Skeletal muscle cell (primary cell): ENCODE data around the gene SGSH.
"Not testable (repeated sequence)": the region's sequence is repeated elsewhere in the genome, so short reads cannot be mapped to it uniquely, and the experiment has no call there.

Experiments
- DNase-seq: peaks from one replicate; pipeline ENCODE4 v3.0.0-alpha.2; 2010; ENCODE audit warnings: low read depth
- H3K4me3 ChIP-seq: 2 replicates; pipeline ENCODE4 v1.5.1; 2011; ENCODE audit warnings: low read depth, mild to moderate bottlenecking, control low read depth, low read length, moderate library complexity

Gene SGSH

GRCh38 chr17:80254396-80255251, 34.5 kb upstream of the SGSH start:
- DNase-seq = peak; percentile 58
- H3K4me3 ChIP-seq = no peak overlapping the region

- no peak for DNase-seq
- no peak overlapping the region for H3K4me3 ChIP-seq
Measured at GRCh38 chr17:80253631-80254395, 33.7 kb upstream of the SGSH start.

- H3K4me3 ChIP-seq = no peak overlapping the region
- DNase-seq = no peak
Measured at GRCh38 chr17:80252871-80253270, 32.7 kb upstream of the SGSH start.

GRCh38 chr17:80251966-80252365, 31.8 kb upstream of the SGSH start:
- no peak overlapping the region for H3K4me3 ChIP-seq
- DNase-seq = no peak

GRCh38 chr17:80248894-80249710, 29.0 kb upstream of the SGSH start:
- DNase-seq = no peak
- no peak overlapping the region for H3K4me3 ChIP-seq

- DNase-seq = no peak
Measured at GRCh38 chr17:80248001-80248893, 28.1 kb upstream of the SGSH start.

GRCh38 chr17:80247561-80247960, 27.4 kb upstream of the SGSH start:
- DNase-seq = no peak
- H3K4me3 ChIP-seq = no peak overlapping the region

More at GRCh38 chr17:80248001-80248893, 28.1 kb upstream of the SGSH start:
- no peak overlapping the region for H3K4me3 ChIP-seq

GRCh38 chr17:80246726-80247125, 26.6 kb upstream of the SGSH start:
- H3K4me3 ChIP-seq = no peak overlapping the region
- DNase-seq = no peak

- H3K4me3 ChIP-seq = no peak overlapping the region
Measured at GRCh38 chr17:80246266-80246681, 26.1 kb upstream of the SGSH start.

GRCh38 chr17:80245566-80246265, 25.6 kb upstream of the SGSH start:
- no peak overlapping the region for H3K4me3 ChIP-seq
- no peak for DNase-seq

More at GRCh38 chr17:80246266-80246681, 26.1 kb upstream of the SGSH start:
- DNase-seq = no peak

GRCh38 chr17:80244871-80245509, 24.9 kb upstream of the SGSH start:
- no peak overlapping the region for H3K4me3 ChIP-seq
- DNase-seq = no peak

GRCh38 chr17:80244448-80244847, 24.3 kb upstream of the SGSH start:
- not testable (repeated sequence) for DNase-seq, H3K4me3 ChIP-seq

- H3K4me3 ChIP-seq = no peak overlapping the region
- DNase-seq = no peak
Measured at GRCh38 chr17:80243526-80244433, 23.6 kb upstream of the SGSH start.

- H3K4me3 ChIP-seq = no peak overlapping the region
- no peak for DNase-seq
Measured at GRCh38 chr17:80242505-80242904, 22.4 kb upstream of the SGSH start.

- H3K4me3 ChIP-seq = no peak overlapping the region
- no peak for DNase-seq
Measured at GRCh38 chr17:80237386-80237785, 17.3 kb upstream of the SGSH start.

- DNase-seq = no peak
- H3K4me3 ChIP-seq = no peak overlapping the region
Measured at GRCh38 chr17:80236911-80237310, 16.8 kb upstream of the SGSH start.

- no peak for DNase-seq
- H3K4me3 ChIP-seq = no peak overlapping the region
Measured at GRCh38 chr17:80233202-80233601, 13.1 kb upstream of the SGSH start.
